IPS-20b (cell line): ENCODE measurements around the gene DAB2IP.

Experiments
- H3K27ac ChIP-seq: one replicate; pipeline ENCODE4 v1.5.1; 2013; ENCODE audit warnings: low read length
- H3K27me3 ChIP-seq: 2 replicates; pipeline ENCODE4 v1.6.1; 2013; ENCODE audit warnings: mild to moderate bottlenecking, low read length, inconsistent platforms; ENCODE audit not compliant: insufficient read depth
- H3K36me3 ChIP-seq: 2 replicates; pipeline ENCODE4 v1.6.1; 2013; ENCODE audit warnings: low read depth, mild to moderate bottlenecking, inconsistent platforms, low read length, moderate library complexity; ENCODE audit not compliant: insufficient read depth
- H3K4me1 ChIP-seq: 2 replicates; pipeline ENCODE4 v1.6.1; 2013; ENCODE audit warnings: mild to moderate bottlenecking, control low read depth, inconsistent platforms, low read length, moderate library complexity; ENCODE audit not compliant: insufficient read depth
- H3K4me3 ChIP-seq: 2 replicates; pipeline ENCODE4 v1.5.1; 2013; ENCODE audit warnings: mild to moderate bottlenecking, low read length, inconsistent platforms
- H3K9ac ChIP-seq: 2 replicates; pipeline ENCODE4 v1.6.1; 2013; ENCODE audit warnings: low read depth, mild to moderate bottlenecking, inconsistent platforms, low read length, moderate library complexity
- H3K9me3 ChIP-seq: 2 replicates; pipeline ENCODE4 v1.6.1; 2013; ENCODE audit warnings: mild to moderate bottlenecking, low read depth, low read length, inconsistent platforms; ENCODE audit not compliant: insufficient read depth

DAB2IP gene

GRCh38 chr9:121754655-121755436 is 103.4 kb downstream of the DAB2IP start:
- Histone ChIP-seq H3K9ac (no peak overlapping the region), H3K27ac (no peak overlapping the region), H3K36me3 (peaks cover 16% of the 10 kb centered on the region), H3K4me1 (no peaks in the 10 kb centered on the region), H3K27me3 (no peaks in the 10 kb centered on the region), H3K9me3 (no peaks in the 10 kb centered on the region), H3K4me3 (no peak overlapping the region)

GRCh38 chr9:121755581-121755980 is 104.1 kb downstream of the DAB2IP start:
- no peak overlapping the region for H3K4me3 ChIP-seq
- no peaks in the 10 kb centered on the region for H3K4me1 ChIP-seq
- no peak overlapping the region for H3K27ac ChIP-seq
- H3K9me3 ChIP-seq = no peaks in the 10 kb centered on the region
- H3K27me3 ChIP-seq = no peaks in the 10 kb centered on the region
- H3K36me3 ChIP-seq = peaks cover 23% of the 10 kb centered on the region
- H3K9ac ChIP-seq = no peak overlapping the region; the same call in 1 of the 2 replicates

- Histone ChIP-seq H3K9me3 (no peaks in the 10 kb centered on the region), H3K4me1 (no peaks in the 10 kb centered on the region), H3K9ac (no peak overlapping the region), H3K27me3 (no peaks in the 10 kb centered on the region), H3K27ac (no peak overlapping the region), H3K36me3 (peaks cover 32% of the 10 kb centered on the region), H3K4me3 (no peak overlapping the region)
Measured at GRCh38 chr9:121756474-121757280, 105.2 kb downstream of the DAB2IP start.

GRCh38 chr9:121757281-121757585 is 105.8 kb downstream of the DAB2IP start:
- no peak overlapping the region for H3K4me3 ChIP-seq
- no peak overlapping the region for H3K27ac ChIP-seq
- H3K9ac ChIP-seq = no peak overlapping the region
- no peaks in the 10 kb centered on the region for H3K27me3 ChIP-seq
- H3K9me3 ChIP-seq = no peaks in the 10 kb centered on the region
- peaks cover 32% of the 10 kb centered on the region for H3K36me3 ChIP-seq
- H3K4me1 ChIP-seq = no peaks in the 10 kb centered on the region

GRCh38 chr9:121758693-121759092 is 107.3 kb downstream of the DAB2IP start:
- H3K4me3 ChIP-seq = no peak overlapping the region
- H3K4me1 ChIP-seq = no peaks in the 10 kb centered on the region
- peaks cover 36% of the 10 kb centered on the region for H3K36me3 ChIP-seq
- H3K9me3 ChIP-seq = no peaks in the 10 kb centered on the region
- H3K27me3 ChIP-seq = no peaks in the 10 kb centered on the region
- no peak overlapping the region for H3K27ac ChIP-seq
- no peak overlapping the region for H3K9ac ChIP-seq

- H3K4me3 ChIP-seq = no peak overlapping the region
- H3K27me3 ChIP-seq = no peaks in the 10 kb centered on the region
- H3K4me1 ChIP-seq = no peaks in the 10 kb centered on the region
- H3K9me3 ChIP-seq = no peaks in the 10 kb centered on the region
- H3K36me3 ChIP-seq = peaks cover 47% of the 10 kb centered on the region
- H3K27ac ChIP-seq = no peak overlapping the region
- H3K9ac ChIP-seq = no peak overlapping the region
Measured at GRCh38 chr9:121759996-121760395, 108.6 kb downstream of the DAB2IP start.

- H3K4me3 ChIP-seq = no peak overlapping the region
- H3K4me1 ChIP-seq = no peaks in the 10 kb centered on the region
- H3K9ac ChIP-seq = no peak overlapping the region
- no peak overlapping the region for H3K27ac ChIP-seq
- peaks cover 49% of the 10 kb centered on the region for H3K36me3 ChIP-seq
- no peaks in the 10 kb centered on the region for H3K9me3 ChIP-seq
- no peaks in the 10 kb centered on the region for H3K27me3 ChIP-seq
Measured at GRCh38 chr9:121760571-121760970, 109.1 kb downstream of the DAB2IP start.

GRCh38 chr9:121763131-121763530 is 111.7 kb downstream of the DAB2IP start:
- no peaks in the 10 kb centered on the region for H3K4me1 ChIP-seq
- no peak overlapping the region for H3K9ac ChIP-seq
- peaks cover 74% of the 10 kb centered on the region for H3K36me3 ChIP-seq
- H3K9me3 ChIP-seq = no peaks in the 10 kb centered on the region
- no peak overlapping the region for H3K27ac ChIP-seq
- no peaks in the 10 kb centered on the region for H3K27me3 ChIP-seq
- no peak overlapping the region for H3K4me3 ChIP-seq

GRCh38 chr9:121763561-121764370 is 112.3 kb downstream of the DAB2IP start:
- H3K27ac ChIP-seq = no peak overlapping the region
- H3K27me3 ChIP-seq = no peaks in the 10 kb centered on the region
- peaks cover 75% of the 10 kb centered on the region for H3K36me3 ChIP-seq
- no peaks in the 10 kb centered on the region for H3K4me1 ChIP-seq
- no peak overlapping the region for H3K4me3 ChIP-seq
- H3K9me3 ChIP-seq = no peaks in the 10 kb centered on the region
- H3K9ac ChIP-seq = no peak overlapping the region

GRCh38 chr9:121764371-121764730 is 112.9 kb downstream of the DAB2IP start:
- H3K4me3 ChIP-seq = no peak overlapping the region
- H3K9ac ChIP-seq = no peak overlapping the region
- H3K36me3 ChIP-seq = peaks cover 75% of the 10 kb centered on the region

GRCh38 chr9:121765021-121765950 is 113.9 kb downstream of the DAB2IP start:
- H3K36me3 ChIP-seq = peaks cover 75% of the 10 kb centered on the region
- H3K27ac ChIP-seq = no peak overlapping the region
- H3K9me3 ChIP-seq = no peaks in the 10 kb centered on the region
- H3K27me3 ChIP-seq = no peaks in the 10 kb centered on the region
- H3K4me1 ChIP-seq = no peaks in the 10 kb centered on the region
- H3K9ac ChIP-seq = no peak overlapping the region
- H3K4me3 ChIP-seq = no peak overlapping the region

More at GRCh38 chr9:121764371-121764730, 112.9 kb downstream of the DAB2IP start:
- H3K9me3 ChIP-seq = no peaks in the 10 kb centered on the region
- no peaks in the 10 kb centered on the region for H3K4me1 ChIP-seq
- no peaks in the 10 kb centered on the region for H3K27me3 ChIP-seq
- H3K27ac ChIP-seq = no peak overlapping the region
